ENCODE data around the gene HPSE2. TPM values are rescaled to one million over a fixed set of nuclear protein-coding genes. Genes with fewer than 3 reads are reported as not detected.

HPSE2 gene
- total RNA-seq, 1 donor from 2014 or later: 0.10 TPM

- Mint-ChIP-seq H3K27me3 (no peaks in the 10 kb centered on the region), H3K4me3 (ENCODE audit: low read depth) (no peak overlapping the region), H3K9me3 (ENCODE audit: low read depth) (no peaks in the 10 kb centered on the region), H3K4me1 (ENCODE audit: low read depth) (no peaks in the 10 kb centered on the region), H3K36me3 (ENCODE audit: insufficient read depth) (no peaks in the 10 kb centered on the region), H3K27ac (no peak overlapping the region)
- TF ChIP-seq, protein P1, sequence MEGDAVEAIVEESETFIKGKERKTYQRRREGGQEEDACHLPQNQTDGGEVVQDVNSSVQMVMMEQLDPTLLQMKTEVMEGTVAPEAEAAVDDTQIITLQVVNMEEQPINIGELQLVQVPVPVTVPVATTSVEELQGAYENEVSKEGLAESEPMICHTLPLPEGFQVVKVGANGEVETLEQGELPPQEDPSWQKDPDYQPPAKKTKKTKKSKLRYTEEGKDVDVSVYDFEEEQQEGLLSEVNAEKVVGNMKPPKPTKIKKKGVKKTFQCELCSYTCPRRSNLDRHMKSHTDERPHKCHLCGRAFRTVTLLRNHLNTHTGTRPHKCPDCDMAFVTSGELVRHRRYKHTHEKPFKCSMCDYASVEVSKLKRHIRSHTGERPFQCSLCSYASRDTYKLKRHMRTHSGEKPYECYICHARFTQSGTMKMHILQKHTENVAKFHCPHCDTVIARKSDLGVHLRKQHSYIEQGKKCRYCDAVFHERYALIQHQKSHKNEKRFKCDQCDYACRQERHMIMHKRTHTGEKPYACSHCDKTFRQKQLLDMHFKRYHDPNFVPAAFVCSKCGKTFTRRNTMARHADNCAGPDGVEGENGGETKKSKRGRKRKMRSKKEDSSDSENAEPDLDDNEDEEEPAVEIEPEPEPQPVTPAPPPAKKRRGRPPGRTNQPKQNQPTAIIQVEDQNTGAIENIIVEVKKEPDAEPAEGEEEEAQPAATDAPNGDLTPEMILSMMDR (IDR thresholded peaks at IDR 0.05; ENCODE audit: unreplicated experiment): no peak
- no peak for DNase-seq (ENCODE audit: low spot score, unreplicated experiment)
Observed at GRCh38 chr10:98610301-98610700, 625.4 kb downstream of the HPSE2 start.

DNA sequence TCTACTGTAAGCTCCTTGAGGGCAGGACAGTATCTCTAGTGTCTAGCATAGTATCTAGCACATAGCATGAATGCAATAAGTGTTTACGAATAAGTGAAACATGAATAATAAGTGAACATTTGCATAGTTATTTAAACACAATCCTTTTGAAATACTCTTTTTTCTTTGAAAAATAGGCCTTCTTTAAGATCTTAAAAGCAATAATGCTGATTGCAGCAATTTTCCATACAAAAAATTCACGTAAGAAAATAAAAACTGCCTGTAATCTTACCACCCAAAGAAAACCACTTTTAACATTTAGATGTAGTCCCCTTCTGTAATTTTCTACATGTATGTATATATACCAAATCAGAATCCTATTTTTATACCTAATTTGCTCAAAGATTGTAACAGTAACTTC, 626.4 kb downstream of the HPSE2 start:
- Mint-ChIP-seq H3K27me3 (no peaks in the 10 kb centered on the region), H3K27ac (no peak overlapping the region), H3K4me3 (ENCODE audit: low read depth) (no peak overlapping the region), H3K36me3 (ENCODE audit: insufficient read depth) (no peaks in the 10 kb centered on the region), H3K4me1 (ENCODE audit: low read depth) (no peaks in the 10 kb centered on the region), H3K9me3 (ENCODE audit: low read depth) (no peaks in the 10 kb centered on the region)
- TF ChIP-seq, protein P1 (IDR thresholded peaks at IDR 0.05; ENCODE audit: unreplicated experiment): no peak
- DNase-seq (ENCODE audit: low spot score, unreplicated experiment): no peak

GRCh38 chr10:98608411-98608810, 627.2 kb downstream of the HPSE2 start:
- H3K27ac Mint-ChIP-seq: no peak overlapping the region
- H3K4me1 Mint-ChIP-seq (ENCODE audit: low read depth): no peaks in the 10 kb centered on the region
- DNase-seq (ENCODE audit: low spot score, unreplicated experiment): no peak
- no peaks in the 10 kb centered on the region for H3K27me3 Mint-ChIP-seq
- no peak overlapping the region for H3K4me3 Mint-ChIP-seq (ENCODE audit: low read depth)
- H3K36me3 Mint-ChIP-seq (ENCODE audit: insufficient read depth): no peaks in the 10 kb centered on the region
- no peaks in the 10 kb centered on the region for H3K9me3 Mint-ChIP-seq (ENCODE audit: low read depth)
- TF ChIP-seq, protein P1 (IDR thresholded peaks at IDR 0.05; ENCODE audit: unreplicated experiment): no peak

DNA sequence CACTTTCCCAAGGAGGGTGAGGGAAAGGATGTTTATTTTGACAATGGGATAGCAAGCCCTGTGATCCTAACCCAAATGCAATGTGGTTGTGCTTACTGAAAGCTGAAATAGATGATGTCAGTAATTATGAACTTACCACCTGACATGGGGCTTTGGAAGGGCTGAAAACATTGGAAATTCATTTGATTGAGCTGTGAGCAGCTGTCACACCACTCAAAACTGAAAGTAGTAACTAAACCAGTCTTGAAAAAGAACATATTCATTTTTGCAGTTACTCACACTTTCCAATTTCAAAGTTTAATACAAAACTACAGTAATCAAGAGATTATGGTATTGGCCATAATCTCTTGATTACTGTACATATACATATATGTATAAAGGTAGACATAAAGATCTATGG, 633.4 kb downstream of the HPSE2 start:
- TF ChIP-seq, protein P1 (IDR thresholded peaks at IDR 0.05; ENCODE audit: unreplicated experiment): no peak
- Mint-ChIP-seq H3K9me3 (ENCODE audit: low read depth) (no peaks in the 10 kb centered on the region), H3K4me1 (ENCODE audit: low read depth) (no peaks in the 10 kb centered on the region), H3K36me3 (ENCODE audit: insufficient read depth) (no peaks in the 10 kb centered on the region), H3K27ac (no peak overlapping the region), H3K27me3 (no peaks in the 10 kb centered on the region), H3K4me3 (ENCODE audit: low read depth) (no peak overlapping the region)
- no peak for DNase-seq (ENCODE audit: low spot score, unreplicated experiment)

DNA sequence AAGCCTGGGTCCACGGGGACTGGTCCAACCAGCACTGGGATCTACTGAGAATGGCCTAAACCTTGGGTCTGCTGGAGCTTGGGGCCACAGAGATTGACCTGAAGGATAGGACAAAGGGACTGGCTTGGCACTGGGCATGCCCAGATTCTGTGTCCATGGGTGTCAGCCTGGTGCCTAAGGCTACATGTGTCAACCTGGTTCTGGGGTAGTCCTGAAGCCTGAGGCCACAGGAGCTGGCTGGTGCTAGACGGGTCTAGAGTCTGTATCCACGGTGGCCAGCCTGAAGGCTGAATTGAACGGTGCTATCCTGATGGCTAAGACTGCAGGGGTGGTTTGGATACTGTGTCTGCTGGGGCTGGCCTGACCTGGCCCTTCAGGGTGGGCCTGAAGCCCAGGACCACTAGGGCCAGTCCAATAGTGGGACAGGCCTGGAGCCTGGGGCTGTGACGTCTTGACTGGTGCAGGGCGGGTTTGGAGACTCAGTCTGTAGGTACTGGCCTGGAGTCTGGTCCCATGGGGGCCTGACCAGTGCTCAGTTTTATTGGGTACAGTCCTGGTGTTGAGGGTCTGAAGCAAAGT, 636.5 kb downstream of the HPSE2 start:
- Mint-ChIP-seq H3K4me3 (ENCODE audit: low read depth) (no peak overlapping the region), H3K27ac (no peak overlapping the region), H3K27me3 (no peaks in the 10 kb centered on the region), H3K9me3 (ENCODE audit: low read depth) (peaks cover 15% of the 10 kb centered on the region), H3K36me3 (ENCODE audit: insufficient read depth) (peaks cover 1% of the 10 kb centered on the region), H3K4me1 (ENCODE audit: low read depth) (no peaks in the 10 kb centered on the region)
- TF ChIP-seq, protein P1 (IDR thresholded peaks at IDR 0.05; ENCODE audit: unreplicated experiment): no peak
- DNase-seq (ENCODE audit: low spot score, unreplicated experiment): no peak
